Vagina (tissue), 2 donors: ENCODE measurements around the gene SDK2. TPM values are rescaled to one million over a fixed set of nuclear protein-coding genes. Genes with fewer than 3 reads are reported as not detected.

ENCODE experiments used
- DNase-seq, 2 donors: peaks; one replicate each; pipeline ENCODE4 v3.0.0-alpha.2; 2017; ENCODE audit errors: extremely low spot score in 2 of 2
- H3K27ac ChIP-seq: fragments of 200-600 bp; sonication (generic); one replicate; pipeline ENCODE4 v1.5.1; 2019
- H3K27me3 ChIP-seq: fragments of 200-600 bp; sonication (generic); one replicate; pipeline ENCODE4 v1.5.1; 2019
- H3K36me3 ChIP-seq, 2 donors: fragments of 200-600 bp; sonication (generic); one replicate each; pipeline ENCODE4 v1.5.1; 2017 to 2019
- H3K4me1 ChIP-seq: fragments of 200-600 bp; sonication (generic); one replicate; pipeline ENCODE4 v1.5.1; 2019
- H3K4me3 ChIP-seq, 2 donors: fragments of 200-600 bp; sonication (generic); 1 replicate in 1 of 2; 2 replicates in 1 of 2; pipeline ENCODE4 v1.5.1; 2016 to 2019
- H3K9me3 ChIP-seq: fragments of 200-600 bp; sonication (generic); one replicate; pipeline ENCODE4 v1.5.1; 2019
- CTCF ChIP-seq, 3 experiments: fragments of 450-650 bp in 2 of 3; fragments of 200-600 bp in 1 of 3; sonication (generic) in 1 of 3; IDR thresholded peaks; one replicate each; pipeline ENCODE4 v1.5.1; 2017 to 2019; ENCODE audit warnings: antibody characterized with exemption in 3 of 3, mild to moderate bottlenecking in 2 of 3, moderate library complexity in 2 of 3
- POLR2A ChIP-seq, 2 donors: fragments of 450-650 bp; IDR thresholded peaks; one replicate each; pipeline ENCODE4 v1.6.1; 2017; ENCODE audit warnings: antibody characterized with exemption in 2 of 2, mild to moderate bottlenecking in 2 of 2, moderate library complexity in 2 of 2
- POLR2AphosphoS5 ChIP-seq, 2 donors: sonication (generic); formaldehyde crosslinking; IDR thresholded peaks; one replicate each; pipeline ENCODE4 v1.9.0; 2017; ENCODE audit warnings: antibody characterized with exemption in 2 of 2, mild to moderate bottlenecking in 2 of 2, low read depth in 1 of 2; ENCODE audit not compliant: insufficient read depth in 1 of 2
- intact Hi-C: fragments of 100-400 bp; cut with DNase I; formaldehyde crosslinking; loops from one replicate; pipeline ENCODE4 v1.15.1; 2023
- total RNA-seq: library from RNA; depleted of rRNA; stranded (reverse); fragments of >200 nt; gene quantifications from one replicate; pipeline ENCODE4 v1.2.3, GENCODE V29; 2016

The SDK2 gene
- total RNA-seq, 1 donor from 2014 or later: 1.7 TPM

- H3K36me3 ChIP-seq: no peaks in the 10 kb centered on the region
- intact Hi-C loops: no loop called here
- no peaks in the 10 kb centered on the region for H3K9me3 ChIP-seq
- DNase-seq: no peak
- peaks cover 11% of the 10 kb centered on the region for H3K4me1 ChIP-seq
- no peaks in the 10 kb centered on the region for H3K27me3 ChIP-seq
- no peak overlapping the region for H3K4me3 ChIP-seq
- TF ChIP-seq CTCF (IDR thresholded peaks at IDR 0.05): no peak
- TF ChIP-seq POLR2A (IDR thresholded peaks at IDR 0.05): no peak
- no peak for TF ChIP-seq POLR2AphosphoS5 (IDR thresholded peaks at IDR 0.05; ENCODE audit: insufficient read depth in 1 of 2, low read depth in 1 of 2)
- H3K27ac ChIP-seq: no peak overlapping the region
Observed at GRCh38 chr17:73545109-73546032, 98.9 kb downstream of the SDK2 start.

- Histone ChIP-seq H3K4me3 (no peak overlapping the region), H3K27ac (no peak overlapping the region), H3K9me3 (no peaks in the 10 kb centered on the region), H3K27me3 (no peaks in the 10 kb centered on the region), H3K36me3 (no peaks in the 10 kb centered on the region), H3K4me1 (peaks cover 11% of the 10 kb centered on the region)
- TF ChIP-seq POLR2AphosphoS5 (IDR thresholded peaks at IDR 0.05; ENCODE audit: insufficient read depth in 1 of 2, low read depth in 1 of 2): no peak
- TF ChIP-seq POLR2A (IDR thresholded peaks at IDR 0.05): no peak
- TF ChIP-seq CTCF (IDR thresholded peaks at IDR 0.05): no peak
- intact Hi-C loops: no loop called here
- DNase-seq: no peak
Observed at GRCh38 chr17:73544333-73544732, 99.9 kb downstream of the SDK2 start.

GRCh38 chr17:73542323-73542722, 101.9 kb downstream of the SDK2 start:
- Histone ChIP-seq H3K4me1 (peaks cover 11% of the 10 kb centered on the region), H3K9me3 (no peaks in the 10 kb centered on the region), H3K27me3 (no peaks in the 10 kb centered on the region), H3K4me3 (no peak overlapping the region), H3K27ac (no peak overlapping the region), H3K36me3 (no peaks in the 10 kb centered on the region)
- TF ChIP-seq POLR2AphosphoS5 (IDR thresholded peaks at IDR 0.05; ENCODE audit: insufficient read depth in 1 of 2, low read depth in 1 of 2) (no peak), POLR2A (IDR thresholded peaks at IDR 0.05) (no peak), CTCF (IDR thresholded peaks at IDR 0.05) (no peak)
- intact Hi-C loops: no loop called here
- no peak for DNase-seq

- H3K27ac ChIP-seq: no peak overlapping the region
- H3K4me1 ChIP-seq: peaks cover 4% of the 10 kb centered on the region
- intact Hi-C loops: no loop called here
- H3K27me3 ChIP-seq: no peaks in the 10 kb centered on the region
- TF ChIP-seq POLR2AphosphoS5 (IDR thresholded peaks at IDR 0.05; ENCODE audit: insufficient read depth in 1 of 2, low read depth in 1 of 2) (no peak), CTCF (IDR thresholded peaks at IDR 0.05) (no peak), POLR2A (IDR thresholded peaks at IDR 0.05) (no peak)
- no peaks in the 10 kb centered on the region for H3K9me3 ChIP-seq
- no peaks in the 10 kb centered on the region for H3K36me3 ChIP-seq
- no peak overlapping the region for H3K4me3 ChIP-seq
- no peak for DNase-seq
Observed at GRCh38 chr17:73541561-73541981, 102.7 kb downstream of the SDK2 start.

GRCh38 chr17:73541111-73541510, 103.1 kb downstream of the SDK2 start:
- Histone ChIP-seq H3K4me3 (no peak overlapping the region), H3K9me3 (no peaks in the 10 kb centered on the region), H3K36me3 (no peaks in the 10 kb centered on the region), H3K4me1 (no peaks in the 10 kb centered on the region), H3K27ac (no peak overlapping the region), H3K27me3 (no peaks in the 10 kb centered on the region)
- intact Hi-C loops: no loop called here
- TF ChIP-seq POLR2A (IDR thresholded peaks at IDR 0.05) (no peak), POLR2AphosphoS5 (IDR thresholded peaks at IDR 0.05; ENCODE audit: insufficient read depth in 1 of 2, low read depth in 1 of 2) (no peak), CTCF (IDR thresholded peaks at IDR 0.05) (no peak)
- DNase-seq: no peak
